ENCODE results near the gene SUV39H1.

The SUV39H1 gene

DNA sequence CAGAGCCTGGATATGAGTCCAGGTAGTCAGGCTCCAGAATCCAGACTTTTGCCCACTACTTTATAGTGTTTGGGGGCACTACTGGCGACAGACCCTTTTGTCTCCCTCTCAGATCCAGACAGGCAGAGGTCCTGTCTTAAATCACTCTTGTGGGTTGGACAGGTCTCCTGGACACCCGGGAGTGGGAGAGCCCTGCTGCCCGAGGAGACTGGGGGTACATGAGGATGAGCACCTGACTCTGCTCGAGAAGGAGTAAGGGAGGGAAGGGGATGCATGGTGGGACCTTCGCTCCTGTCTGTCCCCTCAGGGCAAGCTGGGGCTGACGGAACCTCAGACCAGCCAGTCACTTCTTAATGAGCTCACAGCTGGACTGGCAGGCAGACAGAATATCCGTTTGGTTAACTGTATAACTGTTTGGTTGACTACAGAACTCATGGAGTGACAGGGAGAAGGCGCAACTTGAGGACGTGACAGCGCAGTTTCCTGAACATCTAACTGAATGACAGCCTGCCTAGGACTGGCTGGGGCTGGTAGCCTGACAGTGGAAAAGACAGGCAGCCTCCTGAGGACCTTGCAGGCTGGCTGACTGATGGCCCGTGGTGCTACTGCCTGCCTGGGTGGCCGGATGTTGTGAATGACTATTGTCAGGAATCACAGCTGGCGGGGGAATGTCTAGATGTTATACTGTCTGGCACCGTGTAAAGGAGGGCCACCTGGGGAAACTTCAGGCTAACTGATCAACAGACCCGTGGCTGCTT, 1.6 kb upstream of the SUV39H1 start:
- DNase-seq (ENCODE audit: low read depth) = no peak
- no peak for TF ChIP-seq CTCF (IDR thresholded peaks at IDR 0.05; ENCODE audit: insufficient read depth, low read depth, low read length, missing control alignments)
- no peak overlapping the region for H3K4me3 ChIP-seq (ENCODE audit: low read depth, low read length)

DNA sequence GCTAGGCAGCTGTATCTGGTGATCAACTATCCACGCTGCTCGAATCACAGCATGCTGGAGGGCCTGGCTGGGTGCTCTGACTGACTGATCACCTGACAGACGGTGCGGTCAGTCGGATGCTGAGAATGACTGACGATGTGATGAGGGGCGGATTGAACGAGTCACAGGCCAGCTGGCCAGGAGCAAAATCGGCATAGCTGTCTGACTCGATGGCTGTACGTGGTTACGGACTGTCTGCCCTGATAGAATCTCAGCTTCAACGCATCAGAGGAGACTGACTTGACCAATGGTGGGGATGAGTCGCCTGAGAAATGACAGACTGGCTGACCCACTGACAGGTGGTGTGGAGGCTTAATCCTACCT, 1.0 kb upstream of the SUV39H1 start:
- H3K4me3 ChIP-seq (ENCODE audit: low read depth, low read length) = peak overlapping the region; percentile 53
- TF ChIP-seq CTCF (IDR thresholded peaks at IDR 0.05; ENCODE audit: insufficient read depth, low read depth, low read length, missing control alignments) = no peak
- no peak for DNase-seq (ENCODE audit: low read depth)

DNA sequence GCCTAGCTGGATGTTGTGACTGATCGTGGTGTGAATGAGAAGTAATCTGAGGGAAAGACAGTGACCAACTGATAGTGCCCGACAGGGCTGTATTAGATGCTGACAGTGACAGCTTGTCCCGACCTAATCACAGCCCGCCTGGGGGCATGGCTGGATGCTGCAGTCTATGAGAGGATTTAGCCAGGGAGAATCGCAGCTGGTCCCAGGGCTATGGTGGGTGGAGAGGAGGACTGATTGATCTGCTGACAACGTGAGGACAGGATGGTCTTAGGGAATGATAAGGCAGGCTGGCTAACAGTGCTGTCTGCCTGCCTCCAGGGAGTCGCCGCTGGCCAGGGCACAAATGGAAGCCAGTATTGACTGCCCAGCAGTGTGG, 621 bp upstream of the SUV39H1 start:
- DNase-seq (ENCODE audit: low read depth) = no peak
- H3K4me3 ChIP-seq (ENCODE audit: low read depth, low read length) = peak overlapping the region; percentile 53
- TF ChIP-seq CTCF (IDR thresholded peaks at IDR 0.05; ENCODE audit: insufficient read depth, low read depth, low read length, missing control alignments) = no peak

DNA sequence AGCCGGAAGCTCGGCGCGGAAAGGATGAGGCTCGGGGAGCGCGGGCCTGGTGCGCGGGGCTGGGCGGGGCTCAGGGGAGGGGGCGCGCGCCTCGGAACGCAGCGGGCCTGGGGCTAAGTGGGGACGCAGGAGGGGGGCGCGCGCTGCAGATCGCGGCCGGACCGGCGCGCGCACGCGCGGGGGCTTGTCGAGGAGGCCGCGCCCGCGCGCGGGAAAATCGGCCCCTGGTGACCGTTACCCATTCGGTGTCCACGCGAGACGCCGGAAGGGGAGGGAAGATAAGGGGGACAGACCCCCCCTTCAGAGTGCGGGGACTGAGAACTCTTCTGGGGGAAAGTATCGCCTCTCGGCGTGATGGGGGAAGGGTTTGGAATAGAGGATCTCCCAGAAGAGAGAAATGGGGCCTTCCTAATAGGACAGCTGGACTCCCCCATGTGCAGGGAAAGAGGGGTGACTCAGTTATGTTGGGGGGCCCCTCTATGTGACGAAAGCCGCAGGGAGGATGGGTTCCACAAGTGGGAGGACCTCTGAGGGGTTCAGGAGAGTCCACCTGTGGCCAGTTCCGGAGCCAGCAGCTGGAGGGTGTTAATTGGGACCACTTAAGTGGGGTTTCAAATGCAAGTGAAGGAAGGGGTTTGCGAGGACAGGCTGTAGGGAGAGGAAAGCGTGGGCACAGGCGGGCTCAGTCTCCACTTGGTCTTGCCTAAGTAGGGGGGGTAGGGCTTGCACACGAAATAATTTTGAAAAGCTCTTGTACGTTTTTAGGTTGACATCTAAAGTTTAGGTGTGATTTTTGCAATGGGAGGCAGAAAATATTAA, 584 bp downstream of the SUV39H1 start:
- no peak for TF ChIP-seq CTCF (IDR thresholded peaks at IDR 0.05; ENCODE audit: insufficient read depth, low read depth, low read length, missing control alignments)
- peak; percentile 73 for DNase-seq (ENCODE audit: low read depth)
- H3K4me3 ChIP-seq (ENCODE audit: low read depth, low read length) = peak overlapping the region; percentile 84

- DNase-seq (ENCODE audit: low read depth) = no peak
- no peak for TF ChIP-seq CTCF (IDR thresholded peaks at IDR 0.05; ENCODE audit: insufficient read depth, low read depth, low read length, missing control alignments)
- H3K4me3 ChIP-seq (ENCODE audit: low read depth, low read length) = no peak overlapping the region
These were observed 1.8 kb downstream of the SUV39H1 start for GRCh38 chrX:48698306-48698705.

- no peak for TF ChIP-seq CTCF (IDR thresholded peaks at IDR 0.05; ENCODE audit: insufficient read depth, low read depth, low read length, missing control alignments)
- no peak overlapping the region for H3K4me3 ChIP-seq (ENCODE audit: low read depth, low read length)
- no peak for DNase-seq (ENCODE audit: low read depth)
These were observed 3.7 kb downstream of the SUV39H1 start for GRCh38 chrX:48700246-48700645.

Data from GM12865 (cell line).